Gastroesophageal sphincter (tissue), 4 donors: ENCODE data around the gene LEFTY2. TPM values are rescaled to one million over a fixed set of nuclear protein-coding genes. Genes with fewer than 3 reads are reported as not detected.
"Not testable (repeated sequence)": the region's sequence is repeated elsewhere in the genome, so short reads cannot be mapped to it uniquely, and the experiment has no call there.

ENCODE experiments used
- ATAC-seq: fragments of 150-250 bp; one replicate; pipeline ENCODE4 v1.9.1; 2016; ENCODE audit warnings: mild to moderate bottlenecking, moderate library complexity
- H3K27ac ChIP-seq, 4 donors: fragments of 200-600 bp; sonication (generic) in 3 of 4; 1 replicate in 3 of 4; 2 replicates in 1 of 4; pipeline ENCODE4 v1.5.1; 2016 to 2019
- H3K27me3 ChIP-seq: fragments of 200-600 bp; sonication (generic); one replicate; pipeline ENCODE4 v1.5.1; 2019
- H3K36me3 ChIP-seq, 2 donors: fragments of 200-600 bp; sonication (generic); one replicate each; pipeline ENCODE4 v1.5.1; 2019; ENCODE audit warnings: control low read depth in 1 of 2
- H3K4me1 ChIP-seq, 3 donors: fragments of 200-600 bp; sonication (generic); 1 replicate in 2 of 3; 2 replicates in 1 of 3; pipeline ENCODE4 v1.5.1; 2016 to 2019; ENCODE audit warnings: control low read depth in 2 of 3
- H3K4me3 ChIP-seq, 2 donors: fragments of 200-600 bp; sonication (generic); one replicate each; pipeline ENCODE4 v1.5.1; 2019; ENCODE audit warnings: mild to moderate bottlenecking in 1 of 2, moderate library complexity in 1 of 2
- H3K9me3 ChIP-seq, 3 donors: fragments of 200-600 bp; sonication (generic); one replicate each; pipeline ENCODE4 v1.5.1; 2017 to 2019; ENCODE audit warnings: control low read depth in 2 of 3
- CTCF ChIP-seq, 4 experiments: fragments of 200-600 bp in 2 of 4; fragments of 450-650 bp in 2 of 4; sonication (generic) in 1 of 4; IDR thresholded peaks; one replicate each; pipeline ENCODE4 v1.5.1; 2017 to 2019; ENCODE audit warnings: antibody characterized with exemption in 4 of 4, mild to moderate bottlenecking in 2 of 4, moderate library complexity in 2 of 4
- EP300 ChIP-seq: sonication (generic); formaldehyde crosslinking; IDR thresholded peaks from one replicate; pipeline ENCODE4 v1.6.1; 2017; ENCODE audit warnings: antibody characterized with exemption, mild to moderate bottlenecking
- POLR2A ChIP-seq, 2 donors: fragments of 450-650 bp; IDR thresholded peaks; one replicate each; pipeline ENCODE4 v1.6.1; 2017; ENCODE audit warnings: antibody characterized with exemption in 2 of 2, mild to moderate bottlenecking in 2 of 2, moderate library complexity in 1 of 2
- POLR2AphosphoS5 ChIP-seq: sonication (generic); formaldehyde crosslinking; IDR thresholded peaks from one replicate; pipeline ENCODE4 v1.6.1; 2017; ENCODE audit warnings: antibody characterized with exemption
- WGBS, 2 donors: methylation state at CpG; one replicate each; pipeline ENCODE4 v1.1.5; 2018; ENCODE audit warnings: low coverage in 1 of 2; 5-methylcytosine and 5-hydroxymethylcytosine counted together
- total RNA-seq, 4 donors: library from RNA; depleted of rRNA; stranded (reverse); fragments of >200 nt; gene quantifications; one replicate each; pipeline ENCODE4 v1.1.0, GENCODE V29; 2016

Gene LEFTY2
- total RNA-seq, 4 donors from 2014 or later, result 1.1 TPM; not detected in 3

GRCh38 chr1:225937048-225937968 lies 3.7 kb downstream of the LEFTY2 start:
- H3K36me3 ChIP-seq, result no peaks in the 10 kb centered on the region
- TF ChIP-seq CTCF (IDR thresholded peaks at IDR 0.05), result no peak
- no peak for TF ChIP-seq POLR2AphosphoS5
- no peak for TF ChIP-seq EP300
- no peak for TF ChIP-seq POLR2A (IDR thresholded peaks at IDR 0.05)
- peaks cover 15% of the 10 kb centered on the region for H3K27me3 ChIP-seq
- H3K27ac ChIP-seq, result no peak overlapping the region
- H3K9me3 ChIP-seq, result no peaks in the 10 kb centered on the region
- 82% methylated on average over 4 of the region's 21 CpGs; no CpG with 5 or more reads in 1 of the 2 donors for WGBS, 2 donors
- ATAC-seq, result no peak
- H3K4me1 ChIP-seq, result peaks cover 0 to 26% (median 12%) of the 10 kb centered on the region in 3 donors
- H3K4me3 ChIP-seq, result no peak overlapping the region

- 61 to 67% methylated on average over 1 to 3 of the region's 3 CpGs for WGBS, 2 donors
- ATAC-seq, result no peak
- Histone ChIP-seq H3K36me3 (no peaks in the 10 kb centered on the region), H3K4me1 (peaks cover 0 to 21% (median 8%) of the 10 kb centered on the region in 3 donors), H3K4me3 (no peak overlapping the region), H3K27me3 (peaks cover 15% of the 10 kb centered on the region), H3K9me3 (no peaks in the 10 kb centered on the region), H3K27ac (no peak overlapping the region)
- no peak for TF ChIP-seq CTCF (IDR thresholded peaks at IDR 0.05)
- no peak for TF ChIP-seq EP300
- no peak for TF ChIP-seq POLR2AphosphoS5
- no peak for TF ChIP-seq POLR2A (IDR thresholded peaks at IDR 0.05)
These were observed 4.5 kb downstream of the LEFTY2 start for GRCh38 chr1:225936523-225936922.

- 73 to 90% methylated on average over 3 to 8 of the region's 8 CpGs for WGBS, 2 donors
- not testable (repeated sequence) for ATAC-seq, H3K9me3 ChIP-seq, H3K4me3 ChIP-seq, H3K27ac ChIP-seq, H3K36me3 ChIP-seq
- Histone ChIP-seq H3K4me1 (peaks cover 0 to 17% (median 5%) of the 10 kb centered on the region in 3 donors), H3K27me3 (peaks cover 15% of the 10 kb centered on the region)
These were observed 4.9 kb downstream of the LEFTY2 start for GRCh38 chr1:225936086-225936485.

GRCh38 chr1:225934711-225935110 lies 6.3 kb downstream of the LEFTY2 start:
- Histone ChIP-seq H3K9me3 (no peaks in the 10 kb centered on the region), H3K36me3 (no peaks in the 10 kb centered on the region), H3K4me1 (peaks cover 0 to 3% (median 0%) of the 10 kb centered on the region in 3 donors), H3K4me3 (no peak overlapping the region), H3K27ac (no peak overlapping the region), H3K27me3 (peaks cover 8% of the 10 kb centered on the region)
- no peak for ATAC-seq
- no peak for TF ChIP-seq POLR2AphosphoS5
- TF ChIP-seq CTCF (IDR thresholded peaks at IDR 0.05), result no peak
- no peak for TF ChIP-seq EP300
- TF ChIP-seq POLR2A (IDR thresholded peaks at IDR 0.05), result no peak
- 93% methylated on average over 5 of the region's 5 CpGs; no CpG with 5 or more reads in 1 of the 2 donors for WGBS, 2 donors

- 75 to 79% methylated on average over 2 of the region's 2 CpGs for WGBS, 2 donors
- Histone ChIP-seq H3K4me3 (no peak overlapping the region), H3K27me3 (no peaks in the 10 kb centered on the region), H3K9me3 (no peaks in the 10 kb centered on the region), H3K27ac (no peak overlapping the region), H3K4me1 (no peaks in the 10 kb centered on the region), H3K36me3 (no peaks in the 10 kb centered on the region)
- no peak for TF ChIP-seq EP300
- no peak for TF ChIP-seq POLR2A (IDR thresholded peaks at IDR 0.05)
- TF ChIP-seq CTCF (IDR thresholded peaks at IDR 0.05), result no peak
- TF ChIP-seq POLR2AphosphoS5, result no peak
- ATAC-seq, result no peak
These were observed 7.9 kb downstream of the LEFTY2 start for GRCh38 chr1:225933072-225933471.
